Right ventricle myocardium superior (tissue), 1 donor: ENCODE measurements around the gene TEFM. TPM values are rescaled to one million over a fixed set of nuclear protein-coding genes. Genes with fewer than 3 reads are reported as not detected.
"Not testable (repeated sequence)": the region's sequence is repeated elsewhere in the genome, so short reads cannot be mapped to it uniquely, and the experiment has no call there.

Source experiments
- ATAC-seq: fragments of 200-7000 bp; cut with Tn5 transposase; one replicate; pipeline ENCODE4 v1.9.1; 2020; ENCODE audit warnings: mild to moderate bottlenecking; ENCODE audit not compliant: poor library complexity
- DNase-seq: peaks from one replicate; pipeline ENCODE4 v3.0.0-alpha.2; 2020
- intact Hi-C: fragments of 100-400 bp; cut with DNase I; formaldehyde crosslinking; loops from one replicate; pipeline ENCODE4 v1.11.2; 2022
- total RNA-seq: library from RNA; stranded (reverse); fragmentation: NEBNext Ultra II Directional; extraction: Animal tissue kit (Norgen Biotek cat#: 25700); gene quantifications from one replicate; pipeline ENCODE4 v1.2.1, GENCODE V29; 2021
- donor health status: DM: no; HTN: yes; CAD: no; lungs with severe emphysema.

TEFM gene
- total RNA-seq, 1 donor from 2014 or later, result 10.2 TPM

DNA sequence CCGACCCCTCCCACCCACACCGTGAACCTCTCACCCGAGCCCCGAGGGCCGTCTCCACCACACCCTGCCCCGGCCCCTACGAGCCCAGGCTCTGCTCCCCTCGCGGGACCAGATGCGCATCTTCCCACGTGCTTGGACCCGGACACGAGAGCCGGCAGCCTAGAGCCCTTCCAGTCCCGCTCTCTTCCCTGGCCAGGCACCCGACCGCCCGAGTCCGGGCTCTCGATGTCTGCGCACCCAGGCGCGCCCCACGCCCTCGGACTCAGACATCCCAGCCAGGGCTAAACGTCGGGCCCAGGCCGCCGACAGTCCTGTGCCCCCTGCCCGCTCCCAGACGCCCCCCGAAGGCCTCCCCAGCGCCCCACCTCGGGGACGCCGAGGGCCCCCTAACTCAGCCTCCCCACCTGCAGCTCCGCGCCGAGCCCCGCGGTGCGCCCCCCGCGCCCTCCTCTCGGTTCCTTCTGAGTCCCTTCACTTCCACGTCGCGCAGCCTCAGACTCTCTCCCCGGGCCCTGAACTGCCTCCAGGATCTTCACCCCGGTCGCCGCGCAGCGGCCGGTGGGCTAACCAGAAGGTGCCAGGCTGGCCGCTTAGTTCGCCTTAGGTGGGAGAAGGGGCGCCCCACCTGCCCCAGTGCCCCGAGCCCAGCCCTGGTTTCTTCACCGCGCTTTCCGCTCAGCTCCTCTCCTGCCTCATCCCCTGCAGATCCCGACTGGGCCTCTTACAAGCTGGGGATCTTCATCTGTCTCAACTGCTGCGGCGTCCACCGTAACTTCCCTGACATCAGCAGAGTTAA is 16.4 kb upstream of the TEFM start:
- peak; percentile 39 for ATAC-seq
- DNase-seq, result peak; percentile 46
- intact Hi-C loops, result no loop called here

DNA sequence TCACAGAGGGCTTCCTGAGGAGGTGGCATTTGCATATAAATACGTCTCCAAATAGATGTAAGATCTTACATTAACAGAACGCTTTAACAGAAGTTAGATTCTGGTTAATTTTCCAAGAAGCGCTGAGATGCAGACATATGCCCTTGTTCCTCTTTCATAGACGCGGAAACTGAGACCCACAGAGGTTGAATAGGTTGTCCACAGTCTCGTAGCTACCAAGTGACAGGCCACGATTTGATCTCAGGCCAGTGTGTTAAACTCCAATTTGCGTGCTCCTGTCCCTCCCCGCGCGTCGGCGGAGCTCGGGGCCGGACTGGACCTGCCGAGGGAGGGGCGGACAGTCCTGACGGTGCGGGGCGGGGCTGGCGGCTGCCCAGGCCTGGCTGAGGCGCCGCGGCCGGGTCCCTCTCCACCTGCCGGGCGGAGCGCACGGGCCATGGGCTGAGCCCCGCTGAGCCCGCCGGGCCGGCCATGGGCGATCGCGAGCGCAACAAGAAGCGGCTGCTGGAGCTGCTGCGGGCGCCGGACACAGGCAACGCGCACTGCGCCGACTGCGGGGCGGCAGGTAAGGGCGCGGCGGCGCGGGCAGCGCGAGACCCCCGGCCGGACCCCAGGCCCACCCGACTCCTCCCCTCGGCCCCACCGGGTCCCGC is 15.6 kb upstream of the TEFM start, which contains the start of gene ADAP2:
Gene ADAP2 (plus strand): TSS at position 402 of the 653 bp plus-strand sequence. CDS start 70 bp downstream, at position 472.
- DNase-seq, result peak; percentile 81
- intact Hi-C loops, result no loop called here

DNA sequence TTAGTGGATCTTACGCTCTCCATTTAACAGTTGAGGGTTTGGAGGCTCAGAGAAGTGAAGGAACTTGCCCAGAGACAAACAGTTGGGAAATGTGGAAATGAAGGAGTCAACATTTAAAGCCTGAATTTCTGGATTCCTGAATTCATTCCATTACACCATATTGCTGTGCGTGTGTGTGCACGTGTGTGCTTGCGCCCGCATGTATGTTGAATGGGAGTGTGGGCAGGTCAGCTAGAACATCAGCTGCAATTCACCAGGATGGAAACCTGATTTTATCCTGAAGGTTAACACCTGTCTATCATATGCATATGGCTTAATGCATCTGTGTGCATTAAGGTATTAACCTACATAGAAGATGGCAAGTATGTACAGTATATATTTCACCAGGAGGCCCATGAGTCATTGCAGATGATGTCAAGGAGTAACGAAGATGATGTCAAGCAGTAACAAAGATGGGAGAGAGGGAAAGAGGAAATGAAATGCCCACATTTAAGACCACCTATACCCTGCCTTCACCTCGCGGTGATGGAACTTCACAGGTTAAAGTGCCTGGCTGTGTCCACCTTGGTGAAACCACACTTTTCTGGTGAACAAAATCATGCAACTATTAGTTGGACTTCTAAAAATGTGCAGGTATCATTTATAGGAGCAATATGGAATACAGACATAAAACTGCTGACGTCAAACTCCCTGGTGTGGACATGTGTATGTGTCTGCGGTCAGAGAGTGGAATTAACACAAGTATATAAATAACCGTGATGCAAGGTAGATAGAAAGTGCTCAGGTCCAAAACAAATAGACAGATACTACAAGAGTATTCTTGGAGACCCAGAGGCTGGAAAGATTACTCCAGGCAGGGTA is 14.9 kb upstream of the TEFM start:
- intact Hi-C loops, result no loop called here
- ATAC-seq, result no peak
- DNase-seq, result no peak

More for the DNA sequence above, 15.6 kb upstream of the TEFM start, which contains the start of gene ADAP2:
- peak; percentile 89 for ATAC-seq

DNA sequence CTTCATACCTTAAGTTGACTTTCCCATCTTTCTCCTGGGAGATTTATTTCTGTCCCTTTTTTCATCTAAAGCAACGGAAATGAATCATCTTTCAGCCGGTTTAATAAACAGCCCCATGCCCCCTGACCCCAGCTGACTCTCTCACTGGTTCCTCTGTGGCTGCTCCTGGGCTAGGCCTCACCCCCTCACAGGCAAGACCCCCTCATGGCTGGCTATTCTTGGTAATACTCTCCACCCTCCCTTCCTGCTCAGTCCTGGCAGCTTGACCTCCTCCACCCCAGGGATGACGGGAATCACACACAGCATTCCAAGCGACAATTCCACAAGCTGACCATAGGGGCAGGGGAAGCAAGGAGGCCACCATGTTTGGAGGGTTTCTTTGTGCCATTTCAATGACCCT is 14.2 kb upstream of the TEFM start:
- ATAC-seq (no peak), DNase-seq (no peak)
- intact Hi-C loops, result no loop called here

DNA sequence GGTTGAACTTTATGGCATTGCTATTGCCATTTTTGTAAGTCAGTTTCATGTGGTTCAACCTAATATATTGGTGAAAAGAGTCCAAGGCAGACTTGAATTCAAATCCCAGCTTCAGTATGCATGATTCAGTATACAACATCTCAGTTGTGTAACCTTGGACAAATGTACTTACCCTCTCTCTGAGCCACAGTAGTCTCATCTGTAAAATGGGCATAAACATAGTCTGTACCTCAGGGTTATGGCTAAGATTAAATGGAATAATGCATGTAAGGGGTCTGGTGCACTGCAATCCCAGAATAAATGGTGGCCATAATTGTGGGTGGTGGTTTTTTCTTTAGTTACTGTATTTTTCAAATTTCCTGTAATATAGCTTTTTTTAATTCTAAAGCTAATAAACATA is 11.0 kb upstream of the TEFM start:
- ATAC-seq, result no peak
- intact Hi-C loops, result no loop called here
- DNase-seq, result no peak

DNA sequence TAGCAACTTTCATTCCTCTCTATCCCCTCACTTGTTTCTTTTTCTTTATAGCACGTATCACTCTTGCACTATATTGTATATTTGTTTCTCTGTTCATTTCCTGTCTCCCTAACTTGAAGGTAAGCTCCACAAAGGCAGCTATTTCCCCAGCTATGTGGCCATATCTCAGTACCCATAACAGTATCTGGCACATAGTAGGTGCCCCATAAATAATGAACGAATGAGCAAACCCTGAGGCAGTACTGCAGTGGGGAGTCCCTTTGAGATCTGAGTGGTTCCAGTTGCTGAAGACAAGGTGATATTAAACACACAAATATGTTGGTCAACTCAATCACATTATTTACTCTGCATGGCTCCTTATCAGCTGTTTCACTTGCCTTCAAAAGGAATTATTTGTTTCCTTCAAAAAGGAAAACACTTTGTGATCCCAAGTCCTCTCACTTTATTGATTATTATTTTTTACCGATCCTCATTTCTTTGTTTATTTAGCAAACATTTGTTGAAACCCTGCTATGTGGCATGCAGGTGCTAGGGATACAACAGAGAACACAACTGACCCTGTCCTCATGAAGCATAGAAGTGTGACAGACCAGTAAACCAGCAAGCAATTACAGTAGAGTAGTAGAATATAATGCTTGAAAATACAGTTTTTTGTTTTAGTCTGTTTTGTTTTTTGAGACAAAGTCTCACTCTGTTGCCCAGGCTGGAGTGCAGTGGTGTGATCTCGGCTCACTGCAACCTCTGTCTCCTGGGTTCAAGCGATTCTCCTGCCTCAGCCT is 10.0 kb upstream of the TEFM start:
- intact Hi-C loops, result no loop called here
- ATAC-seq (no peak), DNase-seq (no peak)

DNA sequence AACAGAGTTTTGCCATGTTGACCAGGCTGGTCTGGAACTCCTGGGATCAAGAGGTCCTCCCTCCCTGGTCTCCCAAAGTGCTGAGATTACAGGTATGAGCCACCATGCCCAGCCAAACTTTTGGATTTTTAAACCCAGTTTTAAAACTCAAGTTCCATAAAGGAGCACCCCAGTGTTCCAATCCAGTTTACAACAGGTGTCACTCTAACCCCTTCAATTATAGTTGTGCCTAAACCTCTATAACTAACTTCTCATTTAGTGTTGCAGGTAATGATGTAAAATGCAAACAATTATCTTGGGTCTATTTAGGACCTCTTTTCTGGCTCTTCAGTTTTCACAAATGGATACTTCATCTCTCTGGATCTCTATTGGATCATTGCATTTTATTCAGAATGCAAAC is 7.9 kb upstream of the TEFM start:
- DNase-seq (no peak), ATAC-seq (no peak)
- intact Hi-C loops, result no loop called here

DNA sequence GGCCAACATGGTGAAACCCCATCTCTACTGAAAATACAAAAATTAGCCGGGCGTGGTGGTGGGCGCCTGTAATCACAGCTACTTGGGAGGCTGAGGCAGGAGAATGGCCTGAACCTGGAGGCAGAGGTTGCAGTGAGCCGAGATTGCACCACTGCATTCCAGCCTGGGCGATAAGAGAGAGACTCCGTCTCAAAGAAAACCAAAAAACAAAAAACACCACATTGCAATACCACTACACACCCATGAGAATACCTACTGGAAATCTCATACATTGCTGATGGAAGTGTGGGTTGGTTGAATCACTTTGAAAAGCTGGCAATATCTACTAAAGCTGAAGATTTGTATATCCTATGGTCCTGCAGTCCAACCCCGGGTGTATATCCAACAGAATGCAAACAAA is 4.1 kb upstream of the TEFM start:
- DNase-seq, intact Hi-C loops, ATAC-seq: not testable (repeated sequence)

DNA sequence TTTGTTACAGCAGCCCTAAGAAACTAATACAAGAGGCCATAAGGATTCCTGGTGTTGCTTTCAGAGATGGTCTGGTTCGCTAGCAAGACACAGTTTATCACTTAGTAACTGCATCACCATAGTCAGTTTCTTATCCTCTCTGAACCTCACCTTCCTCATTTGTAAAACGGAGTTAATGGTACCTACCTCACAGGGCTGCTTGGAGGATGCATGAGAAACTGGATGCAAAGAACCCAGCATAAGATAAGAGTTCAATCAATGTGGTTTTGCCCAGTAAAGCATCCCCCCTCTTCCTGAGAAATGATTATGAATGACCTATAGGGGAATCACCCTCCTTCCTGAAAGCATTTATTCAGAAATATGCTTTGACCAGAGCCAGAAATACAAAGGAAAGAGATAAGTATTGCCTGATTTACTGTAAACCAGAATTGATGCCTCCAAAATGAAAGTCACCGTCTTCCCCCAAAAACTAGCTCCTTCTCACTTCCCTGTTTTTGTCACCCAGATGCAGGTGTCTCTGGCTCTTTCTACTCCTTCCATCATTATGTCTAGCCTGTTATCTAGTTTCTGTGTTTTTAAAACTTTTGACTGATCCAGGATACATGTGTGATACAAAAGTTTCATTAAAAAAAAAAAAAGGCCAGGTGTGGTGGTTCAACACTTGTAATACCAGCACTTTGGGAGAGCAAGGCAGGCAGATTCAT is 2.8 kb upstream of the TEFM start:
- DNase-seq, result no peak
- intact Hi-C loops, result no loop called here
- ATAC-seq, result no peak

DNA sequence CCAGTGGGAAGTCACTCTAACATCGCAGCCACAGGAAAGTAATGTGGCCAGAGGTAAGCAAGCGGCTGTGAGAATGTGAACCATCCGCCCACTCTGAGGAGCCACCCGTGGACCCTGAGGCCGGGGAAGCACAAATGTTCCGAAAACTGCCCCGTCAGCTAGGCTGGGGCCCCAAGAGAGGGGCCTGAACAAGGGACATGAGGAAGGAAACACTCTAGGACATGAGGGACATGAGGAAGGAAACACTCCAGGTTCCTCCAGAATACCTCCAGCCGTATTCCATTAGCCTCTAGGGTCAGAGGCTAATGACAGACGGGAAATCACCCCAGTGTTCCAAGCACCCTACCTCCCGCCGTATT is 317 bp downstream of the TEFM start:
- intact Hi-C loops, result no loop called here
- ATAC-seq (peak; percentile 59), DNase-seq (peak; percentile 41)

DNA sequence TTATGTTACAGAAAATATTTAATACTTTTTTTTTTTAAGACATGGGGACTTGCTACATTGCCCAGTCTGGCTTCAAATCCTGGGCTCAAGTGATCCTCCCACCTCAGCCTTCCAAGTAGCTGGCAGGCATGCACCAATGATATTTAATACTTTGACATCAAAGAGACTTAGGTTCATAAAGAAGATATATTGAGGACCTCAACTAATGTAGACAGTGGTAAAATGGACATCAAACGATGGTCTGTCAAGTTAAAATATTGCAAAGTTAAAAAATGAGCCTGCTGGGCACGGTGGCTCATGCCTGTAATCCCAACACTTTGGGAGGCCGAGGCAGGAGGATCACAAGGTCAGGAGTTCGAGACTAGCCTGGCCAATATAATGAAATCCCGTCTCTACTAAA is 8.7 kb downstream of the TEFM start:
- intact Hi-C loops, result no loop called here
- DNase-seq, result no peak
- no peak for ATAC-seq

DNA sequence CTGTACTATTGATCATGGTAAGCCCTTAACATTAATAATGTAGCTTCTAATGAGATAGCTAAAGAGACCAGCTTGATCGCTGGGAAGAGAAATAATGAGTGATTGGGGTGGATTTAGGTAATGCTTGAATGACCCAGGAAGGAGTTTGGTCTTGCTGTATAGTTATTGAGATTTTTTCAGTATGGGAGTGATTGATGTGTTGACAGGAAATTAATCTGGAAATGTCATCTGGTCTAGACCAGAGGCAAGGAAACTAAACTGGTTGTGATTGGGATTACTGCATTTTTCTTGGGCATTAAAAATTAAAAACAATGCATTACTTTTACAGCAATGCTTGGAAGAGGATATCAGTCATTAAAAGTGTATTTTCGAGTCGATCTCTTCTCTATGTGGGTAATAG is 11.8 kb downstream of the TEFM start:
- intact Hi-C loops, result no loop called here
- ATAC-seq, result no peak

DNA sequence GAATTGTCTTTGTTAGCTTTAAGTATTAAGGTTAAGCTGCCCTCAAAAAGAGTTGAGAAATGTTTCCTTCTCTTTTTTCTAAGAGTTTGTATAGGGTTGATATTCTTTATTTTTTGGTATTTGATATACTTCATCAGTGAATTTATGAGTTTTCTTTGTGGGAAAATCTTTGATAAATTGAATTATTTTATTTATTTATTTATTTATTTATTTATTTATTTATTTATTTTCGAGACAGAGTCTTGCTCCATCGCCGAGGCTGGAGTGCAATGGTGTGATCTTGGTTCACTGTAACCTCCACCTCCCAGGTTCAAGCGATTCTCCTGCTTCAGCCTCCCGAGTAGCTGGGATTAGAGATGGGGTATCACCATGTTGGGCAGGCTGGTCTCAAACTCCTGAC is 19.9 kb downstream of the TEFM start:
- ATAC-seq (no peak), DNase-seq (no peak)
- intact Hi-C loops, result no loop called here

More for the DNA sequence above, 11.8 kb downstream of the TEFM start:
- DNase-seq, result no peak

DNA sequence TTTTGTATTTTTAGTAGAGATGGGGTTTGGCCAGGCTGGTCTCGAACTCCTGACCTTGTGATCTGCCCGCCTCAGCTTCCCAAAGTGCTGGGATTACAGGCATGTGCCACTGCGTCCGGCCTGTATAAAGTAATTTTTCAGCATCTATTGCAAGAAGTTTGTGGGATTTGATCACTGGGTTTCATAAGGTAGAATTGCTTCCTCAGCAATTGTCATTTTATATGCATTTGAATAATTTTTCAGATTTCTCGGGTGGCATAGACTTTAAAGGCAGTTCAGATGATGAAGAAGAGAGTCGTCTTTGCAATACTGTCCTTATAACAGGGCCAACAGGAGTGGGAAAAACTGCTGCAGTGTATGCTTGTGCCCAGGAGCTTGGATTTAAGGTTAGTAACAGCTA is 37.0 kb downstream of the TEFM start:
- ATAC-seq (no peak), DNase-seq (no peak)
- intact Hi-C loops, result no loop called here

DNA sequence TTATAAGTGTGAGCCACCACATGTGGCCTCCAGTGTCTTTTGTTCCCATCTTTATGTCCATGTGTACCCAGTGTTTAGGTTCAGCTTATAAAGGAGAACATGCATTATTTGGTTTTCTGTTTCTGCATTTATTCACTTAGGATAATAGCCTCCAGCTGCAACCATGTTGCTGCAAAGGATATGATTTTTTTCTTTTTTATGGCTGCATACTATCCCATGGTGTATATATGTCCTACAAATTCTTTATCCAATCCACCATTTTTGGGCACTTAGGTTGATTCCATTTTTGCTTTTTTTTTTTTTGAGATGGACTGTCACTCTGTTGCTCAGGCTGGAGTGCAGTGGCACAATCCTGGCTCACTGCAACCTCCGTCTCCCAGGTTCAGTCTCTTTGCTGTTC is 41.4 kb downstream of the TEFM start:
- ATAC-seq, result no peak
- intact Hi-C loops, result no loop called here

DNA sequence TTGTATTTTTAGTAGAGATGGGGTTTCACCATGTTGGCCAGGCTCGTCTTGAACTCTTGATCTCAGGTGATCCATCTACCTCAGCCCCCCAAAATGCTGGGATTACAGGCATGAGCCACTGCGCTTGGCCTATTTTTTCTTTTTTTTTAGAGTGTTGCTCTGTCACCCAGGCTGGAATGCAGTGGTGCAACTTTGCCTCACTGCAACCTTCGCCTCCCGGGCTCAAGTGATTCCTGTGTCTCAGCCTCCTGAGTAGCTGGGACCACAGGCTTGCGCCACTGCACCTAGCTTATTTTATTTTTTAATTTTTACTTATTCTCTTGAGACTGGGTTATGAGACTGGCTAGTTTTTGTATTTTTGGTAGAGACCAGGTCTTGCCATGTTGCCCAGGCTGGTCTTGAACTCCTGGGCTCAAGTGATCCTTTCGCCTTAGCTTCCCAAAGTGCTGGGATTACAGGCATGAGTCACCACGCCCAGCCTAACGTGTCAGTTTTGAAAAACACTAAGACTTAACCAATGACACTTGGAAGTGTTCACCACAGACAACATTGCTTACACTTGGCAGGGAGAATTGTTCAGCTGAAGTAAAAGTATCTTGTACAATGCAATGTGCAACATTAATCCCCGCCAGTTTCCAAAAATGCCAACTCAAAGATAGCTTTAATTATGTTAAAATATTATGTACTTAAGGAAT is 47.3 kb downstream of the TEFM start:
- intact Hi-C loops, result no loop called here
- ATAC-seq, result no peak

More for the DNA sequence above, 41.4 kb downstream of the TEFM start:
- no peak for DNase-seq

DNA sequence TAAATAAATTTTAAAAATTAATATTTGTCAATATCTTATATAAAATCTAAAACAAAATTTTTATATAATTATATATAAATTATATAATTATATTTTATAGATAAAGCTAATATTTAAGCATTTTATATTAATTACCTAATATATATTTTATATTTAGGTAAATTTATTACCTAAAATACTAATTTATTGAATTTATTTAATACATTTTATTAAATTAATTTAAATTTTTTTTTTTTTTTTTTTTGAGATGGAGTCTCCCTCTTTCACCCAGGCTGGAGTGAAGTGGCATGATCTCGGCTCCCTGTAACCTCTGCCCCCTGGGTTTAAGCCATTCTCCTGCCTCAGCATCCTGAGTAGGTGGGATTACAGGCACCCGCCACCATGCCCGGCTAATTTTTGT is 51.9 kb downstream of the TEFM start:
- intact Hi-C loops, result no loop called here

More for the DNA sequence above, 47.3 kb downstream of the TEFM start:
- DNase-seq, result no peak

More for the DNA sequence above, 51.9 kb downstream of the TEFM start:
- no peak for DNase-seq
- ATAC-seq, result no peak
